HG02981 (cell line): Measurements from ENCODE around the gene SGK1.
"Not testable (repeated sequence)": the region's sequence is repeated elsewhere in the genome, so short reads cannot be mapped to it uniquely, and the experiment has no call there.

Experiments used
- ATAC-seq: cut with Tn5 transposase; IDR thresholded peaks from one replicate; pipeline ENCODE4 v1.9.1; 2021; ENCODE audit warnings: mild to moderate bottlenecking, moderate library complexity; ENCODE audit not compliant: unreplicated experiment

Gene SGK1

GRCh38 chr6:134193536-134194498, 124.1 kb downstream of the SGK1 start:
- no peak for ATAC-seq

- ATAC-seq, result not testable (repeated sequence)
These were observed 125.3 kb downstream of the SGK1 start for GRCh38 chr6:134192609-134193008.

GRCh38 chr6:134190883-134191282, 127.0 kb downstream of the SGK1 start:
- ATAC-seq, result no peak

- no peak for ATAC-seq
These were observed 130.2 kb downstream of the SGK1 start for GRCh38 chr6:134187751-134188150.

GRCh38 chr6:134187154-134187553, 130.8 kb downstream of the SGK1 start:
- ATAC-seq, result no peak

GRCh38 chr6:134186355-134186754, 131.6 kb downstream of the SGK1 start:
- ATAC-seq, result no peak

GRCh38 chr6:134185277-134185676, 132.6 kb downstream of the SGK1 start:
- no peak for ATAC-seq

- no peak for ATAC-seq
These were observed 134.1 kb downstream of the SGK1 start for GRCh38 chr6:134183844-134184243.

GRCh38 chr6:134182528-134182927, 135.4 kb downstream of the SGK1 start:
- ATAC-seq, result no peak

- not testable (repeated sequence) for ATAC-seq
These were observed 136.2 kb downstream of the SGK1 start for GRCh38 chr6:134181726-134182125.

GRCh38 chr6:134181251-134181650, 136.7 kb downstream of the SGK1 start:
- ATAC-seq, result not testable (repeated sequence)

- not testable (repeated sequence) for ATAC-seq
These were observed 137.4 kb downstream of the SGK1 start for GRCh38 chr6:134180540-134180939.

- ATAC-seq, result no peak
These were observed 139.5 kb downstream of the SGK1 start for GRCh38 chr6:134178161-134179044.

- ATAC-seq, result no peak
These were observed 140.2 kb downstream of the SGK1 start for GRCh38 chr6:134177753-134178160.

- ATAC-seq, result no peak
These were observed 140.7 kb downstream of the SGK1 start for GRCh38 chr6:134177236-134177635.

GRCh38 chr6:134176264-134176975, 141.5 kb downstream of the SGK1 start:
- ATAC-seq, result no peak

GRCh38 chr6:134175532-134176263, 142.2 kb downstream of the SGK1 start:
- peak; percentile 10 for ATAC-seq

GRCh38 chr6:134174672-134175531, 143.0 kb downstream of the SGK1 start:
- peak; percentile 74 for ATAC-seq
